Umbilical cord (tissue), 2 donors: ENCODE measurements around the gene DNAJC25. TPM values are rescaled to one million over a fixed set of nuclear protein-coding genes. Genes with fewer than 3 reads are reported as not detected.
A peak's percentile ranks its signal among the peaks of the same experiment; 100 is the strongest.
"Not testable (repeated sequence)": the region's sequence is repeated elsewhere in the genome, so short reads cannot be mapped to it uniquely, and the experiment has no call there.

Experiments used
- DNase-seq: peaks from one replicate; pipeline ENCODE4 v3.0.0-alpha.2; 2015; ENCODE audit warnings: low spot score
- total RNA-seq: library from RNA; depleted of rRNA; stranded (reverse); fragments of >200 nt; gene quantifications from one replicate; pipeline ENCODE4 v1.2.3, GENCODE V29; 2014; ENCODE audit warnings: low replicate concordance; ENCODE audit not compliant: insufficient read depth

The DNAJC25 gene
- total RNA-seq: 10.6 TPM

DNA sequence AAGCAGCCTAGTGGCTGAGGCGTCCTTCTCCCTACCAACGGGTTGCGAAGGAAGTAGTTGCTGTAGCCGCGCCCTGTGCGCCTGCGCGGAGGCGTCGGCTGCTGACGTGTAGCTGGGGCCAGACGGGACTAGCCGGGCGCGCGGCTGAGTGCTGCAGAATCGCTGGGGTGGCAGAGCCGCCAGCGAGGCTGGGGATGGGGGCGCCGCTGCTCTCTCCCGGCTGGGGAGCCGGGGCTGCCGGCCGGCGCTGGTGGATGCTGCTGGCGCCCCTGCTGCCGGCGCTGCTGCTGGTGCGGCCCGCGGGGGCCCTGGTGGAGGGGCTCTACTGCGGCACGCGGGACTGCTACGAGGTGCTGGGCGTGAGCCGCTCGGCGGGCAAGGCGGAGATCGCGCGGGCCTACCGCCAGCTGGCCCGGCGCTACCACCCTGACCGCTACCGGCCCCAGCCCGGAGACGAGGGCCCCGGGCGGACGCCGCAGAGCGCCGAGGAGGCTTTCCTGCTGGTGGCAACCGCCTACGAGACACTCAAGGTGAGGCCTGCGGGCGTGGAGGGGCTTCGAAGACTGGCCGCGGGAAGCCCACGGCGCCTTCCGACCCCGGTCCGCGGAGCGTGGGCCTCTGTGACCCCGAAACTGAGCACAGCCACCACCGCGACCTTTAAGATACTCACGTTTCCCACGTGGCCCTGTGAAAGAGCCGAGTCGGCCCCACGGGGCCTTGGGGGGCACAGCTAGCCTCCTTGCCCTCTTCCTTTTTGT is at the start of gene DNAJC25:
TSS of gene DNAJC25 (plus strand) at position 121 of the 758 bp plus-strand sequence. CDS start at position 195, 74 bp downstream.
- peak; percentile 99 for DNase-seq

GRCh38 chr9:111582888-111583287 is 48.2 kb upstream of the DNAJC25 start:
- no peak for DNase-seq

GRCh38 chr9:111586378-111586777 is 44.8 kb upstream of the DNAJC25 start:
- DNase-seq: no peak

DNA sequence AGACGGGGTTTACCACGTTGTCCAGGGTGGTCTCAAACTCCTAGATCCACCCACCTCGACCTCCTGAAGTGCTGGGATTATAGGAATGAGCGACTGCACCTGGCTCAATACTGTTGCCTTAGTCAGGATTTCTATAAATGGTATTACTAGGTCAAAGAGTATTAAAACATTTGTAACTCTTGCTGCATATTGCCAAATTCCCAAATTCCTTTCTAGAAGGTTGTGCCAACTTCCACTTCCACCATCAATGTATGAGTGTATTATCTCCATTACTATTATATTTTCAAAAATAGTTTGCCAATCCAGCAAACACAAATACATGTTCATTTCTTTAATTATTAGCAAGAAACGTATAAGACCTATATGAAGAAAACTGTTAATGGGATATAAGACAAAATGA is 42.3 kb upstream of the DNAJC25 start:
- DNase-seq: no peak

- peak; percentile 58 for DNase-seq
Measured at GRCh38 chr9:111597852-111598732, 33.0 kb upstream of the DNAJC25 start.

DNA sequence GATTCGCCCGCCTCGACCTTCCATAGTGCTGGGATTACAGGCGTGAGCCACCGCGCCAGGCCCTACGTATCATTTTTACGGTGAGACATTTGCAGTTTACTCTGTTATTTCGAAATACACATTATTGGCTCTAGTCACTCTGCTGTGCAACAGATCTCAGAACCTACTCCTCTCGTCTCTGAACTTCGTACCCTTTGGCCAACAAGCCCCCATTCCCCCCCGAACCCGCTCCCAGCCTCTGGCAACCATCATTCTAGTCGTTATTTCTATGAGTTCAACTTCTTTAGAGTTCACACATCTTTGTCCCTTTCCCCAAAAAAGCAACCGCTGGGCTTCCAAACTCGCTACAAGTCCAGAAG is 32.4 kb upstream of the DNAJC25 start:
- DNase-seq: peak; percentile 37

DNA sequence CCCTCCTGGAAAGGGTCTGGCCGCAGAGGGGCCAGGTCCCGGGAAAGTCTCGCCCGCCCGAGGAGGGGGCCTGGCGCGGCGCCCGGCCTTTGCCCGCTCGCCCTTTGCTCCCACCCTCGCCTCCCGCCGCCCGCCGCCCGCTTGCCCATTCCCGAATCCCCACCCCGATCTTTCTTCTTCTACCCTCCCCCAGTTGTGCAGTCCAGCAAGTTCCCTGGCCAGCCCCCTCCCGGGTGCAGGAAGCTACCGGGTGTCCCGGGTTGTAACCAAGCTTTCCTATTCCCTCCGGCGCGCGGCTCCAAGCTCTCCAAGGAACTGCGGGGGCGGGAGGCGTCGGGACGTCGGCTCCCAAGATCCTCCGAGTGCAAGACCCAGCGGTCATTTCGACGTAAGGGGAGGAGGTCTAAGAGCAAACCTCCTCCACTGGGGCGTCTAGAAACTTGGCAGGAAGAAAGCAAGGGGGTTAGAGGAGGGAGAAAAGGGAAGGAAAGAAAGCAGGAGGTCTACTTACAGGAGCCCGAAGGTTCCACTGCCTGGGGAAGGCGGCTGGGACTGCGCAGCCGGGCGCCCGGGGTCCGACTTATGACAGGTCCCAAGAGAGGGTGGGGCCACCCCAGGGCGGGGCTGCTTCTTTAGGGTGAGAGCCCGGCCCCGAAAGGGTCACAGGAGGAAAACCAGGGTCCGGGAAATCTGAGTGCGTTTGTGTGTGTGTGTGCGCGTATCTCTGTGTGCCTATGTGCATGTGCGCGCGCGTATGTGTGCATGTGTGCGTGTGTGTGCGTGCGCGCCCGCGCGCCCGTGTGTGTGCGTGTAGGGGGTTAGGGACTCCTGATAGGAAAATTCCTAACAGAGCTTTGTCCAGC is 31.8 kb upstream of the DNAJC25 start, which contains the start of gene PTGR1:
TSS of gene PTGR1 (minus strand) at position 556 of the 863 bp plus-strand sequence. CDS start 2,225 bp downstream, outside the sequence.
- peak; percentile 94 for DNase-seq

DNA sequence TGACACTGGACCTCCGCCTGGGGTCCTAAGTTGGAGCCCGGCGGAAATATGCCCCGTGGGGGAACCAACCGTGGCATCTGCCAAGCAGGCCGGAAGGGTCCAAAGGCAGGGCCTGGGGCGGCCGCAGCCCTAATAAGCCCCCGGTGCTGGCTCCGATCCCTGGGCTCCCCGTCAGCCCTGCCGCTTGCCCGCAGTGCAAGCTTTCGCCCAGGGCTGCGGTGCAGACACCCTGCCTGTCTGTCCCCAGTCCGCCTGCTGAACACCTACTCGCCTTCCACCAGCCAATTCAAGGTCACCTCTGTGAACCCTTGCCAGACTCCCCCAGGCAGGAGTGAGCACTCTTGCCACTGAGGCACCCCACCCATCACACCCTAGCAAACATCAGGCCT is 31.2 kb upstream of the DNAJC25 start:
- no peak for DNase-seq

DNA sequence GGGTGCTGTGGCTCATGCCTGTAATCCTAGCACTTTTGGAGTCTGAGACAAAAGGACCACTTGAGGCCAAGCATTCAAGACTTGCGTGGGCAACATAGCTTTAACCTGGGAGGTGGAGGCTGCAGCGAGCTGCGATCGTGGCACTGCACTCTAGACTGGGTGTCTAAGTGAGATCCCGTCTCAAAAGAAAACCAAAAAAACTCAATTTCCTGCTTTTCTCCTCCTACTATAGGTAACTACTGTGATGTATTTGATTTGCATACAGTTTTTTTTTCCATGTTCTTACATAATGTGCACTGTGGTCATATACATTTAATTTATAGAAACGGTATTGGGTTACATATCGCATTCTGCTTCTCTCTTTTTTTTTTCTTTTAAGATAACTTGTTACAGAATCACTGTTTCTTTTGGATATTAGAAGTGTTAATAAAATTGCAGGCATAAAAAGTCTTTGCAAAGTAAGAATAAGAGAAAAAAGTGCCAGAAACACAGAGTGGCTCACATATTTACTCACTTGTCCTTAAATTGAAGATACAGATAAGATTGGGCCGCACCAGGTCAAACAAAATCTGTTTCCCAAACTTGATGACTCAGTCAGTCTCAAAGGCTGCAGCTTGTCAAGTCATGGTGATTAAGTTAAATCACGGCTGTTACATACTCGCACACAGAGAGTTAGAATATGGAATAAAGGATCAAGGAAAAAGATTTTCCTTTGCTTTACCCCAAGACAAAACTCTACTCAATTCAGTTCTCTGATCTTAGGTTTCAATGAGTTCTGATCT is 29.7 kb upstream of the DNAJC25 start:
- DNase-seq: peak; percentile 79

GRCh38 chr9:111603041-111603440 is 28.1 kb upstream of the DNAJC25 start:
- DNase-seq: no peak

DNA sequence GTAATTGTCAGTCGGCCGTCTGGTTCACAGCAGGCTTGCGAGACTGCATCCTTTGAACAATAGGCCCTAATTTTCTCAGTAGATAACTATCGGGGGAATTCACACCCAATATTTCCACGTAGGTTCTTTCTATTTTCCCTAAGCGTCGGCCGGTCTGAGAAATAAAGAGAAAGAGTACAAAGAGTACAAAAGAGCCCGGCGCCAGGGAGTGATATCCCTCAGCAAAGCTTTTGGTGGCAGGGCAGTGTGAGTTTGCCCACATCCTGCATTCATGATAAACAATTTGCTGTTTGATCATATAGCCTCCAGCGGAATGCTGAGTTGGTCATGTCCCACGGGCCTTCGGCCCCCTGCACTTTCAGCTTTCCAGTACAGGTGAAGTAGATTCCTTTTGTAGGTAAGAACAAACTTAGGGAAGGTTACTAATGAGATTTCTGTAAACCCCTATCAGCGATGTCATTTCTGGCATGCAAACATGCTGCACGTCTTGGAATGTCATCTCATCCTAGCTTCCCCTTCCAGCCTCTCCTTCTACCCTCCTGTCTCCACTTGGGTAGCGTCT is 27.0 kb upstream of the DNAJC25 start:
- no peak for DNase-seq

- no peak for DNase-seq
Measured at GRCh38 chr9:111605041-111605559, 26.0 kb upstream of the DNAJC25 start.

GRCh38 chr9:111610149-111610548 is 21.0 kb upstream of the DNAJC25 start:
- DNase-seq: no peak

- no peak for DNase-seq
Measured at GRCh38 chr9:111610845-111611244, 20.3 kb upstream of the DNAJC25 start.

DNA sequence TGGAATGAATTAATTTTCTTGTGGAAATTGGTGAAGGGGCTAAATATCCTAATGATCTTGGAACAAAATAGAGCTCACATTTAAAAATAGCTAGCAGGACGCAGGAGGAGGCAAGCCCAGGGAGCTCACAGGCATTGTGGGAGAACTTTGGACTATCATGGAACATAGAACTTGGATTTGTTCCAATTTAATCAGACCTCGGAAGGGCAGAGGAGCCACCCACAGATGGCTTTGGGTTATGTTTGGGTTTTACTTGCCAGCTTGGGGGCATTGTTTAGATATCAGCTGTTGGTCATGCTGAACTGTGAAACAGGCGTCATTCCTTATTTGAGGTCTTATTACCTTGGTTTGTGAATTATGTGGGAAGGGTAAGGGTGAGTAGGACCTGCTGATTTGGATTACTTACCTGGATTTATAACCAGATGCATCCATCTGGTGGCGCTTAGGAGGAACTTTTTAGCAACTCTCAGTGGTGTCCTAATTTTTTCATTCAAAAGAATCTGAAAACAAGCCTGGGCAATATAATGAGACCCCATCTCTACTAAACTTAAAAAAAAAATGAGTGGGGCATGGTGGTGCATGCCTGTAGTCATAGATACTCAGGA is 17.6 kb upstream of the DNAJC25 start:
- no peak for DNase-seq

GRCh38 chr9:111615928-111616327 is 15.2 kb upstream of the DNAJC25 start:
- no peak for DNase-seq

- DNase-seq: not testable (repeated sequence)
Measured at GRCh38 chr9:111617349-111617748, 13.8 kb upstream of the DNAJC25 start.

- peak; percentile 62 for DNase-seq
Measured at GRCh38 chr9:111621895-111622480, 9.1 kb upstream of the DNAJC25 start.

DNA sequence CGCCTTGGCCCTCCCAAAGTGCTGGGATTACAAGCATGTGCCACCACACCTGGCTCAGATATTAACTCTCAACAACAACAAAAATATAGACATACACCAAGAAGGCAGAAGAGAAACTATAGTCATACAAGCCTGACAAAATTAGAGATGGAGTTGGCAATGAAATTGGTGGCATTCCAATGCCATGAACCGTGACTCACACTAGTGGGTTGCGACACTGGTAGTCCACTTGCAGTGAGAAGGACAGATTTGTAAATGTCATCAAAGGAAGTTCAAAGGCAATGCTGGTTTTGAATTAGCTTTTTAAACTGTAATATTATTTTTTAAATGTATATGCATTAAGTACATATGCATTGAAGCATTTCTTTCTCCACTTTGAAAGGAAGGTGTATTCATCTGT is 8.5 kb upstream of the DNAJC25 start:
- no peak for DNase-seq
